ENCODE results near the gene DEDD2. TPM values are rescaled to one million over a fixed set of nuclear protein-coding genes. Genes with fewer than 3 reads are reported as not detected.

DEDD2 gene
- total RNA-seq, 3 donors from 2014 or later = 25.2 to 29.1 (median 28.1) TPM

DNA sequence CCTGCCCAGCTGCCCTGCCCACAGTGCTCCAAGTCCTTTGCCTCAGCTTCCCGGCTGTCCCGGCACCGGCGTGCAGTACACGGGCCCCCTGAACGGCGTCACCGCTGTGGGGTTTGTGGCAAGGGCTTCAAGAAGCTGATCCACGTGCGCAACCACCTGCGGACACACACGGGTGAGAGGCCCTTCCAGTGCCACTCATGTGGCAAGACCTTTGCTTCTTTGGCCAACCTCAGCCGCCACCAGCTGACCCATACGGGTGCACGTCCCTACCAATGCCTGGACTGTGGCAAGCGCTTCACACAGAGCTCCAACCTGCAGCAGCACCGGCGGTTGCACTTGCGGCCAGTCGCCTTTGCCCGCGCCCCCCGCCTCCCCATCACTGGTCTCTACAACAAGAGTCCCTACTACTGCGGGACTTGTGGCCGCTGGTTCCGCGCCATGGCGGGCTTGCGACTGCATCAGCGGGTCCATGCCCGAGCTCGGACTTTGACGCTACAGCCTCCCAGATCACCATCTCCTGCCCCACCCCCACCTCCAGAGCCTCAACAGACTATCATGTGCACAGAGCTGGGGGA, 8.3 kb upstream of the DEDD2 start:
- DNase-seq = no peak
- Mint-ChIP-seq H3K4me1 (ENCODE audit: low read depth) (peaks cover 18% of the 10 kb centered on the region), H3K9me3 (no peaks in the 10 kb centered on the region), H3K4me3 (no peak overlapping the region), H3K36me3 (ENCODE audit: insufficient read depth) (peaks cover 34% of the 10 kb centered on the region), H3K27me3 (ENCODE audit: low read depth) (no peaks in the 10 kb centered on the region)
- ATAC-seq = no peak

DNA sequence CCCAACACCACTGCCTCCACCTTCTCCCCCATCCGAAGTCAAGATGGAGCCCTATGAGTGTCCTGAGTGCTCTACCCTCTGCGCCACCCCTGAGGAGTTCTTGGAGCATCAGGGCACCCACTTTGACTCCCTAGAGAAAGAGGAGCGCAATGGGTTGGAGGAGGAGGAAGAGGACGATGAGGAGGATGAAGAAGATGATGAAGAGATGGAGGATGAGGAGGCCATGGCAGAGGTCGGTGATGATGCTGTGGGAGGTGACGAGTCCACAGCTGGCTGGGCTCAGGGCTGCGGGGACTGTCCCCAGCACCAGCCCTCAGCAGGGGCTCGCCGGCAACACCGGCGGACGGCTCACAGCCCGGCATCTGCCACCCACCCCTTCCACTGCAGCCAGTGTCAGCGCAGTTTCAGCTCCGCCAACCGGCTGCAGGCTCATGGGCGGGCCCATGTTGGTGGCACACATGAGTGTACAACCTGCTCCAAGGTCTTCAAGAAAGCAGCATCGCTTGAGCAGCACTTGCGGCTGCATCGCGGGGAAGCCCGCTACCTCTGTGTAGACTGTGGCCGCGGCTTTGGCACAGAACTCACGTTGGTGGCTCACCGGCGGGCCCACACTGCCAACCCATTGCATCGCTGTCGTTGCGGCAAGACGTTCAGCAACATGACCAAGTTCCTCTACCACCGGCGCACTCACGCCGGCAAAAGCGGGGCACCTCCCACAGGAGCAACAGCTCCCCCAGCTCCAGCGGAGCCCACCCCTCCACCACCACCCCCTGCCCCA, 7.7 kb upstream of the DEDD2 start:
- Mint-ChIP-seq H3K9me3 (no peaks in the 10 kb centered on the region), H3K4me1 (ENCODE audit: low read depth) (peaks cover 24% of the 10 kb centered on the region)

DNA sequence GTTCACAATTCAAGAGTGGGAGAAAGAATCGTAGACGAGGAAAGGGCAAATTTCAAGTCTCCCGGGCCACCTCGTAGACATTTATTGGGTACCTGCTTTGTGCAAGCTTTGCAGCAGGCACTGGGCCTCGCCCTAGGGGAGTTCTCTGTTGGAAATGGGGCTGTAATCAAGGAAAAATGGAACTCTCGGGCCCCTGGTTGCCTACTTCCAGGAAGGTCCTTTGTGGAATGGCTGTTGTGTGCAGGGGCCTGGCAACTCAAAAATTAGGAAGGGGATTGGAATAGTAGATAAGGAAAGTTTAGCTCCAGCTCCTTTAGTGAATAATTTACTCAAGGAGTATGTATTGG, 3.2 kb upstream of the DEDD2 start:
- H3K4me3 Mint-ChIP-seq = peak overlapping the region; percentile 94
- DNase-seq (no peak), ATAC-seq (no peak)
- H3K4me1 Mint-ChIP-seq (ENCODE audit: low read depth) = peaks cover 50% of the 10 kb centered on the region
- no peaks in the 10 kb centered on the region for H3K9me3 Mint-ChIP-seq
- H3K36me3 Mint-ChIP-seq (ENCODE audit: insufficient read depth) = peaks cover 20% of the 10 kb centered on the region
- H3K27me3 Mint-ChIP-seq (ENCODE audit: low read depth) = no peaks in the 10 kb centered on the region

More for the DNA sequence above, 7.7 kb upstream of the DEDD2 start:
- H3K27me3 Mint-ChIP-seq (ENCODE audit: low read depth) = no peaks in the 10 kb centered on the region
- no peak overlapping the region for H3K4me3 Mint-ChIP-seq
- DNase-seq = no peak
- no peak for ATAC-seq
- H3K36me3 Mint-ChIP-seq (ENCODE audit: insufficient read depth) = peaks cover 34% of the 10 kb centered on the region

DNA sequence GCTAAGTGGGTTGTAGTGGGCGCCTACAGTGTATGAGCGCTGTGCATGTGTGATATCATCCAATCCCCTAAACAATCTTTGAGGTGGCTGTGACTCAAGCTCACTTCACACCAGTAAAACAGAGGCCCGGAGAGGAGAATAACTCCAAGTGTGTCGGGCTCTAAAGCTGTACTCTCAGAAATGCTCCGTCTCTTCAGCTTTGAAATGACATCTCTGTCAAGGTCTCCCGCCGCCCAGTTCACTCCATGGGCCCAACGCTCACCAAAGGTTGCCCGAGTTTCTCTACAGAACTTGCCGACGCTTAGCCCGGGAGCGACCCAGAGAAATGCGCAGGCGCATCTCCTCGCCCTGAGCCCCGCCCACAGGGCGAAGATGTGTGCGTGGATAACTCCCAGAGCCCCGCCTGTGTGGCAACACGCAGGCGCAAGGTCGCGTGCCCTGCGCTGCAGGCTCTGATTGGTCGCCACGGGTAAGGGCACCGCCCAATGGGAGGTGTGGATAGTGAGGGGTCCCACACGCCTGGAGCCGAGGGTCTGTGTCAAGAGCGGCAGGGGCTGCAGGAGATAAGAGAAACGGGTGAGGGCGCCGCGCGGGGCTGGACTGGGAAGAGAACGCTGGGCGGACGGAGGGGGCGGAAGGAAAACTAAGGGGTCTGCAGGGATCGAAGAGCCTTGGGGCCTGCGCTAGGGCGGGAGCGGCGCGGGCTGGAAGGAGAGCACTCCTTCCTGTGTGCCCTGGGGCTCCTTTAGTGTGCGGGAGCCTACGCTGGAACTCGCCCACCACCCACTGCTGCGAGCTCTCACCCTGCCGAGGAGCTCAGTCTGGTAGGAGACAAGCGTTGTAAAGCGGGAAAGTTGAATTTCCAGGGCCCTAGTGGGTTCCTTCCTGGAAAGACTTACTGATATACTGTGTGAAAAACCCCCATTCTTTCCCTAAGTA, 2.6 kb upstream of the DEDD2 start, which contains the start of gene ZNF526:
TSS of gene ZNF526 (plus strand) at position 501 of the 939 bp plus-strand sequence. CDS start 4,092 bp downstream, outside the sequence.
- Mint-ChIP-seq H3K36me3 (ENCODE audit: insufficient read depth) (peaks cover 20% of the 10 kb centered on the region), H3K9me3 (no peaks in the 10 kb centered on the region), H3K27me3 (ENCODE audit: low read depth) (no peaks in the 10 kb centered on the region), H3K4me1 (ENCODE audit: low read depth) (peaks cover 57% of the 10 kb centered on the region), H3K4me3 (peak within 1 kb of the TSS; percentile 94)
- DNase-seq (peak; percentile 94), ATAC-seq (peak; percentile 83 to 86)

DNA sequence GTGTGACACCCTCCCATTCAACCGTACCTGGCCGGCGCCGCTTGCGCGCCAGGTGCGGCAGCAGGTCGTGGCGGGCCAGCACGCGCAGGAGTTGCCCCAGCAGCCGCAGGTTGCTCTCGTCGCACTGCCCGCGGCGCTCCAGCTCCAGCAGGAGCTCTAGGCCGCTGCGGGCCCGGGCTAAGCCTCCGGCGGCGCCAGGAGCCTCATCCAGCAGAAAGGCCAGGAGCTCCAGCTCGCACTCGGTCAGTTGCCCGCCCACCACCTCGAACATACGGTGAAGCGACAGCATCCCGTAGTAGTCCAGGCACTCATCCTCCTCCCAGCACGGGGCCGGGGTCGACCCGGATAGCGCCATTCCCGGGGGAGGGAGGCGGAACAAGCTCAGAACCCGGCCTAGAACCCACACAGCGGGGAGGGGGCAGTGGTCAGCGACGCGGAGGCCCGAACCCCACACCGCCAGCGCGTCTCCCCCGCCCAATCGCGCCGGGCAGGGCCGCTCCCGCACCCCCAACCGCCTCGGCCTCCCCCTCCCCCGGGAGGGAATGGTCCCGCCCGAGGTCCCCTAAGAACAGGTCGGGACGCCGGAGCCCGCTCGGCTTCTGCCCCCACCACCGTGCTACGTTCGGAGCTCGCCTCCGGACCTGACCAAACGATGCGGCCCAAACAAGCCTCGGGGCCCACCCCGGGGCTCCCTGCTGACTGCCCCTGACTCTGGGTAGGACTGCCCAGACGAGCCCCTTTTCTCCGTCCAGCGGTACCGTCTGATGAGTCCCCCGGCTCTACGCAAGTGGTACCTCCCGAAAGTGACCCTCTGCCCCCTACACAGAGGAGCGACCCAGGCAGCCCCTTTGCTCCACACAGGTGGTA, 591 bp downstream of the DEDD2 start:
- H3K27me3 Mint-ChIP-seq (ENCODE audit: low read depth) = no peaks in the 10 kb centered on the region
- H3K4me1 Mint-ChIP-seq (ENCODE audit: low read depth) = peaks cover 77% of the 10 kb centered on the region
- DNase-seq = no peak
- ATAC-seq = peak; percentile 1 to 3
- no peaks in the 10 kb centered on the region for H3K9me3 Mint-ChIP-seq
- H3K4me3 Mint-ChIP-seq = peak overlapping the region; percentile 89
- H3K36me3 Mint-ChIP-seq (ENCODE audit: insufficient read depth) = peaks cover 15% of the 10 kb centered on the region

DNA sequence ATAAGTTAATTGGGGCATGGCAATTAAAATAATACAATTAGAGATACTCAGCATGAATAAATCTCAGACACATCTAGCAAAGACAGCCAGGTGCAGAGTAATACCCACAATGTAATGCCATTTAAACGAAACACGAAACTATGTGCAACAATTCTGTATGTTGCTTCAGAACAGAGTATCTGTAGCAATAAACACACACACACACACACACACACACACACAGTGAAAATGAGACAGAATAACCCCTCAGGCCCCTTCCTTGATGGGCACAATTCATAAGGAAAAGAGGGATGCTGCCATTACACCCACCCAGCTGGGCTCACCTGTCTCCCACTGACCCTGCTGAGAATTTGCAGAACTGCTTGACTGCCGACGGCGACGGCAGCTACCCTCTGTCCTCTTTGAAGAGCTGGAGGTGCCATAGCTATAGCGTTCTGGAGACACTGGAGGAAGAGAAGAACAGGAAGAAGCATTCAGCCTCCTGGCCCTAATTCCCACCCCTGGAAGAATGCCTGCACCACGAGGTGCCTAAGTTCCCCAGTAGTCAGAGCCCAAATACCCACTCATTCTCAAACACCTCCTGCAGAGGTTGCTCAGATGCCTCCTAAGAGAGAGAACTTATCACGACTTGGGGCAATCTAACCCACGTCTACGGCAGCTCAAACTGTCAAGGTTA, 2.5 kb downstream of the DEDD2 start:
- H3K36me3 Mint-ChIP-seq (ENCODE audit: insufficient read depth) = peaks cover 17% of the 10 kb centered on the region
- H3K9me3 Mint-ChIP-seq = no peaks in the 10 kb centered on the region
- H3K4me3 Mint-ChIP-seq = peak overlapping the region; percentile 89
- DNase-seq = no peak
- no peaks in the 10 kb centered on the region for H3K27me3 Mint-ChIP-seq (ENCODE audit: low read depth)
- ATAC-seq = no peak
- peaks cover 68% of the 10 kb centered on the region for H3K4me1 Mint-ChIP-seq (ENCODE audit: low read depth)

DNA sequence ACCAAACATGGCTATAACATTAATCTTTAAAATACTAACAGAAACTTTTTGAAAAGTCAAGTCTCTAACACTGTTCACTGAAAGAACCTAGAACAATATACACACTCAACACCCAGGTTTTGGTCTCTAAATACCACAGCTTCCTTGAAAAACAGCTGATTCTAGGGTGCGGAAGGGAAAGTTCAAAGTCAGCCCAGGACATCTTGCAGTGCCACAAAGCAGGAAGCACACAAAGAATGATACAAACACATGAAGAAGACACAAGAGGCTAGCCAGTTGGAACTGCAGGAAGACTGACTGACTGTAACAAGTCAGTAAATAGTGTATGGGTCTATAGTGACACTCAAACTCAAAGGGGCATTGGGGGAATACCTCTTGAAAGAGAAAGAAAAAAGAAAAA, 4.6 kb downstream of the DEDD2 start:
- H3K36me3 Mint-ChIP-seq (ENCODE audit: insufficient read depth) = peaks cover 34% of the 10 kb centered on the region
- H3K27me3 Mint-ChIP-seq (ENCODE audit: low read depth) = no peaks in the 10 kb centered on the region
- no peak for ATAC-seq
- no peak for DNase-seq
- H3K9me3 Mint-ChIP-seq = no peaks in the 10 kb centered on the region
- peaks cover 62% of the 10 kb centered on the region for H3K4me1 Mint-ChIP-seq (ENCODE audit: low read depth)
- H3K4me3 Mint-ChIP-seq = no peak overlapping the region

DNA sequence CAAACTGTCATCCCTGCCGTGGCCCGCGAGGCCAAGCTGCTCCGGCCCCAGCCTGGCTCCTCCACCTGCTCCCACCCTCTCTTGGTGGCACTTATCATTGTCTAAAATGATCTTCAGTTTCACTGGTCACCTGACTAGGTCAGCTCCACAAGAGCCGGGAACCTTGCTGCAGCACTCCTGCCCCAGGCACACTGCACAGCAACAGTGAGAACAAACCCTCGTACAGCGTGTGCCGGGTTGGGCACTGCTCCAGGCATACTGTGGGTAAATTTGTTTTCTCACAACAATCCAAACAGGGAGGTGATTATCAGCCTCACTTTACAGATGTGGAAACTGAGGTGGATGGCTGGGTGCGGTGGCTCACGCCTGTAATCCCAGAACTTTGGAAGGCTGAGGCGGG, 8.9 kb downstream of the DEDD2 start:
- DNase-seq (no peak), ATAC-seq (no peak)
- Mint-ChIP-seq H3K4me3 (no peak overlapping the region), H3K9me3 (no peaks in the 10 kb centered on the region), H3K36me3 (ENCODE audit: insufficient read depth) (peaks cover 43% of the 10 kb centered on the region), H3K27me3 (ENCODE audit: low read depth) (no peaks in the 10 kb centered on the region), H3K4me1 (ENCODE audit: low read depth) (peaks cover 70% of the 10 kb centered on the region)

DNA sequence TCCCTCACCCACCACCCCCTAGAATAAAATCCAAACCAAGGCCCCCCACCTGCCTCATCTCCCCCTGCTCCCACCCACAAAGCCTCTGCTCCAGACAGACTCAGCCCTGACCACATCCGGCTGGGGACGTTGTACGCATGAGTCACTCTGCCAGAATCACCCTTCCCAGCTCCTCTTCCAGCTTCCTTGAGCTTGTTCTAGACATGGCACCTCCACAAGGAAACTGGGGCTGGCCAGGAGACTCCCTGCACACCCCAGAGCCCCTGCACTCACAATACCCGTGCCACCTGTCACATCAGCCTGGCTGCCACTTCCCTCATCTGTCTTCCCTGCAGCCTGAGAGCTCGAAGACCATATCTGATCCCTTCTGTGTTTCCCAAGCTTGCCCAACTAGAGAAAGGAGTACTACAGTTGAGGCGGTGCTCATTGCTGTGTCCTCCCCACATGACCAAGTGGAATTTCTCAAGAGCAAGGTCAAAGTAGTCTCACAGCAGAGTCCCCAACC, 9.7 kb downstream of the DEDD2 start:
- peaks cover 45% of the 10 kb centered on the region for H3K36me3 Mint-ChIP-seq (ENCODE audit: insufficient read depth)
- no peaks in the 10 kb centered on the region for H3K27me3 Mint-ChIP-seq (ENCODE audit: low read depth)
- ATAC-seq (peak; percentile 38 to 58), DNase-seq (no peak)
- H3K4me1 Mint-ChIP-seq (ENCODE audit: low read depth) = peaks cover 70% of the 10 kb centered on the region
- H3K9me3 Mint-ChIP-seq = no peaks in the 10 kb centered on the region
- peak overlapping the region; percentile 48 for H3K4me3 Mint-ChIP-seq

DNA sequence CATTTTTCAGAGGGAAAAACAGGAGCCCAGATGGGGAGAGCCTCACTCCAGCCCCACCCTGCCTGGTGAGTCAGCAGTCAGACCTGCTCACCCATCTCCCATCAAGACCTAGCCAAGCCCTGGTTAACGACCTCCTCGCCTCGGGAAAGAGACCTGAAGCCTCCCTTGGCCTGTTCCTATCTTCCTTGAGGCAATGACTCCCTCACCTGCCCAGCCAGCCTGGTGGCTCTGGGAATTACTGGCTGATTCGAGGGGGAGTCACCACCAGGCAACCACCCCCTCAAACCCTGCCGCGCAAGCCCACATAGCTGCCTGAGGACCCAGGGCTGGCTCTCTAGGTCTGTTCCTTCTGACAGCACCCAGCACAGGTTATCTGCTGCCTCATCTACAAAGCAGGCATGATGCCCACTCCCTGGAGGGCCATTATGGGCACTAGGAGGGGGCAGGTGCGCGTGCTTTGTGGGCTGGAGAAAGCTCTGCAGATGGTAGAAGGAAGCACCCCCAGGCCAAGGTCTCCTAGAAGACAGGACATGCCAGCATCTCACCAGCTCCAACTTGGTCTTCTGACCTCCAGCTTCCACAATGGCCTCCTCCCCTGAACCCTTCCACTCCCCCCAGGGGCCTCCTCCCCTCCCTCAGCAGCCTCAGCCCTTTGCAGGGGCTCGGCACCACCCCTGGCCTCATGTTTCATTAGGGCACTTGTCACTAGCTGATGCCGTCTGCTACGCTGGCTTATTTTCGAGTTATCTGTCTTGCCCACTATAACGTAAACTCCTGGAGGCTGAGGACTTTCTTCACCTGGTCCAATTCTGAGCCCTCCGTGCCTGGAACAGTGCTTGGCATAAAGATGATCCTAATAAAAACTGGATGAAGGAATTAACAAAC, 10.4 kb downstream of the DEDD2 start:
- ATAC-seq (no peak), DNase-seq (no peak)
- Mint-ChIP-seq H3K36me3 (ENCODE audit: insufficient read depth) (peaks cover 50% of the 10 kb centered on the region), H3K4me3 (no peak overlapping the region), H3K27me3 (ENCODE audit: low read depth) (no peaks in the 10 kb centered on the region), H3K9me3 (no peaks in the 10 kb centered on the region), H3K4me1 (ENCODE audit: low read depth) (peaks cover 70% of the 10 kb centered on the region)

DNA sequence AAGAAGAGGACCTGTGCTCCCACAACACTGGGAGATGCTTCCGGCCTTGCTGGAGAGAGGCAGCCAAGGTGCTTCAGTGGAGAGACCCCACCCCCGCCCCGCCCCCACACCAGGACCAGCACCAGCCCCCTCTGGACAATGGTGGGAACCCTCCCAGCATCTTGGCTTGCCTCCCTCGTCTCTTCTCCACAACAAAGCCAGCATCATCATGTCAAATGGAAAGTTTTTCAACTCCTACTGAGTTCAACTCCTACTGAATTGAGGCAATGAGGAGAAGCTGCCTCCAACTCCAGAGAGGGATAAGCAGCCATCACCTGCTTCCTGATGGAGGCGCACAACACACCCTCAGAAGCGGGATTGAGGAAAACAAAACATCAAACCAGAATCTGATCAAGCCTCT, 12.8 kb downstream of the DEDD2 start:
- H3K9me3 Mint-ChIP-seq = no peaks in the 10 kb centered on the region
- H3K27me3 Mint-ChIP-seq (ENCODE audit: low read depth) = no peaks in the 10 kb centered on the region
- DNase-seq (no peak), ATAC-seq (no peak)
- H3K4me1 Mint-ChIP-seq (ENCODE audit: low read depth) = peaks cover 88% of the 10 kb centered on the region
- H3K36me3 Mint-ChIP-seq (ENCODE audit: insufficient read depth) = peaks cover 51% of the 10 kb centered on the region
- H3K4me3 Mint-ChIP-seq = no peak overlapping the region

DNA sequence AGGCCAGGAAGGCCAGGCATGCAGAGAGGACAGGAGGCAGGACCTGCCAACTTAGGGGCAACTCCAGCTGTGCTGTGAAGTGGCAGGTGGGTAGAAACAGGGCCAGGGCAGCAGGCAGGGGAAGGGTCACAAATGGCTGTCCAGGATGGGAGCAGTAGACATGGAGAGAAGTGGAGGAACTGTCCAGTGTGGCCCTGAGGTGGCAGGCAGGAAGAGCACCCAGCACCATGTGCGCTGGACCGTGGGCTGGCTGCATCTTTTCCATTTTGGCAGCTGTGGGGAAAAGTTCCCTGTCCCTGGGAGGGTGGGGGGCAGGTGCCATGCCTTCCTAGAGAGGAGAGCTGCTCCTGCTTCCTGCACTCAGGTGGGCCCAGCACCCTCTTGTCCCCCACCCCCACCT, 13.8 kb downstream of the DEDD2 start:
- Mint-ChIP-seq H3K4me3 (no peak overlapping the region), H3K4me1 (ENCODE audit: low read depth) (peaks cover 94% of the 10 kb centered on the region), H3K27me3 (ENCODE audit: low read depth) (no peaks in the 10 kb centered on the region), H3K36me3 (ENCODE audit: insufficient read depth) (peaks cover 48% of the 10 kb centered on the region), H3K9me3 (no peaks in the 10 kb centered on the region)
- ATAC-seq (no peak), DNase-seq (no peak)

All from activated T-cell treated with anti-CD3 and anti-CD28 coated beads, Interleukin-2, amount 50 U/mL, for 4 hours (primary cell).